Smooth muscle cell of bladder (primary cell): Measurements from ENCODE around the gene FAM236B. TPM values are rescaled to one million over a fixed set of nuclear protein-coding genes. Genes with fewer than 3 reads are reported as not detected.

Source experiments
- total RNA-seq: library from RNA; depleted of rRNA; stranded (reverse); fragments of >200 nt; gene quantifications from 2 replicates; pipeline ENCODE4 v1.2.3, GENCODE V29; 2014

FAM236B gene
- not detected in 2 replicates for total RNA-seq

DNA sequence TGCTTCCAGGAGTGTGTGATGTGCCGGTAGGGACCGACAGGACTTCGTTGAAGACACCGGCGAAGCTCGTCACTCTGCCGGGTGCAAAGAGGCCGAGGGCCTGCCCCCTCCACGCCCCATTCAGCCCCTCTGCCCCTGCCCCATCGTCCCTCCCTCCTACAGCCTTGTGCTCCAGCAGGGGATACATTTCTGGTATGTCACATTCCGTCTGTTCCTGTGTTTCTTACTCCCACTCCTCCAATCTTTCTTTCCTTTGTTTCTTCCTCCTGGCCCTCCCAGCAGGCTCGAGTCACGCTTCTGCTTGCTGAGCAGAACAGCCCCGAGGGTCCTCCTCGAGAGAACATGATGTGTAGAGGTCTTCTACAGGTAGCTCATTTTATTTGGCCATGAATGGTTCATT, at the start of gene FAM236B:
FAM236B (minus strand) TSS at position 101 of the 400 bp plus-strand sequence; CDS start at position 1, 100 bp downstream.

GRCh38 chrX:72808110-72808509, 25.6 kb upstream of the FAM236B start, which contains the start of gene FAM236D:
Gene FAM236D, minus strand, starts transcription at chrX:72808210. Its CDS starts 100 bp downstream, at chrX:72808110.

DNA sequence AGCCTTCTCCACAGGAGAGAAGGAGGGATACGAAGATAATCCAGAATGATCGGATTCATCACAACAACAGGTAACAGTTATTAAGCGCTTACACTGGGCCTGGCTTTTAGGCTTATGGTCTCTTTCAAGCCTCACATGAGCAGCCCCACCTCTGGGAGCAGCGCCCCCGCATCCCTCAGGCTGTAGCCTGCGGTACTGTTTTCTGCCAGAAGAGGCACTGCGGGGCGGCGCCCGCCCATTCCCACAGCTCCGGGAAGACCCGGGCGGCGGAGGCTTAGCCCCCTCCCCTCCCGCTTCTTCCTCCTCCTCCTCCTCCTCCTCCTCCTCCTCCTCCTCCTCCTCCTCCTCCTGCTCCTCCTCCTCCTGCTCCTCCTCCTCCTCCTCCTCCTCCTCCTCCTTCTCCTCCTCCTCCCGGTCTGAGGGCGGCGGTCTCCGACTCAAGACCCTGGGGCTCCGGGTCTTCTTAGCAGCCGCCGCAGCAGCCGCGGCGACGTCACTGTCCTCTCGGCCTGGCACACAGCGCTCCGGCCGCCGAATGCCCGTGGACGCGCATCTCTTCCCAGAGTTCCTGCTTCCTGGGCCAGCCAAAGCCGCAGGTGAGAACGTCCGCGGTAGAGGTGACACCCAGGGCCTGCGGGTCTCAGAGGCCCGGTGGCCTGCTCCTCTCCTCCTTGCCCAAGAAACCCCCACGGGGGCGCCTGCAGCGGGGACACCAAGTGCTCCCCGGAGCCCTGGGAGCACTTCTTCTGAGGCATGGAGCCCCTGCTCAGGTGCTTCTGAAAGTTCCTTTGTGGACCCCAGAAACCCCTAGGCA, 5.6 kb downstream of the FAM236B start, which contains the start of gene DMRTC1B:
DMRTC1B (plus strand) TSS at position 238 of the 814 bp plus-strand sequence. CDS start 68,246 bp downstream, outside the sequence.

Other genes starting within 250 kb of the FAM236B start
- 31.6 and 35.3 TPM in 2 replicates for gene HDAC8, start 209.8 kb downstream of the FAM236B start, total RNA-seq
- 3.6 and 5.1 TPM in 2 replicates for gene PHKA1, start 68.4 kb downstream of the FAM236B start, total RNA-seq
- not detected in 2 replicates for gene DMRTC1B, start 5.8 kb downstream of the FAM236B start, total RNA-seq
- not detected in 2 replicates for gene FAM236D, start 25.6 kb upstream of the FAM236B start, total RNA-seq
- not detected in 2 replicates for gene FAM236C, start 130.0 kb upstream of the FAM236B start, total RNA-seq
- gene FAM236A, start 155.5 kb upstream of the FAM236B start, total RNA-seq, result not detected in 2 replicates
- not detected in 2 replicates for gene DMRTC1, start 161.2 kb upstream of the FAM236B start, total RNA-seq
- not detected in 2 replicates for gene PABPC1L2B, start 220.3 kb upstream of the FAM236B start, total RNA-seq